Activated naive CD4-positive, alpha-beta T cell treated with anti-CD3 and anti-CD28 coated beads, Interleukin-2, amount 50 U/mL, for 16 hours (primary cell): ENCODE measurements around the gene LRP1.

Experiments
- DNase-seq: peaks from one replicate; pipeline ENCODE4 v3.0.0-alpha.2; 2020

Gene LRP1

GRCh38 chr12:57215668-57216013, 87.4 kb downstream of the LRP1 start:
- no peak for DNase-seq

GRCh38 chr12:57216014-57216911, 88.0 kb downstream of the LRP1 start, which contains the start of gene NXPH4:
Gene NXPH4, plus strand, starts transcription at chr12:57216794. Its CDS starts 176 bp downstream, at chr12:57216970.
- DNase-seq, result peak; percentile 68

- peak; percentile 42 for DNase-seq
Measured at GRCh38 chr12:57216921-57217879, 88.9 kb downstream of the LRP1 start.

GRCh38 chr12:57218030-57218853, 90.0 kb downstream of the LRP1 start:
- DNase-seq, result no peak

- DNase-seq, result no peak
Measured at GRCh38 chr12:57219205-57219992, 91.1 kb downstream of the LRP1 start.

- no peak for DNase-seq
Measured at GRCh38 chr12:57219993-57220754, 91.9 kb downstream of the LRP1 start.

GRCh38 chr12:57220770-57221168, 92.5 kb downstream of the LRP1 start:
- no peak for DNase-seq

- DNase-seq, result no peak
Measured at GRCh38 chr12:57221169-57221917, 93.1 kb downstream of the LRP1 start.

GRCh38 chr12:57222286-57223190, 94.3 kb downstream of the LRP1 start:
- no peak for DNase-seq

- DNase-seq, result no peak
Measured at GRCh38 chr12:57223191-57224165, 95.2 kb downstream of the LRP1 start.

GRCh38 chr12:57224278-57224972, 96.1 kb downstream of the LRP1 start:
- DNase-seq, result no peak

- peak; percentile 67 for DNase-seq
Measured at GRCh38 chr12:57224973-57225679, 96.8 kb downstream of the LRP1 start.

- no peak for DNase-seq
Measured at GRCh38 chr12:57225680-57226210, 97.5 kb downstream of the LRP1 start.

- no peak for DNase-seq
Measured at GRCh38 chr12:57226588-57227314, 98.5 kb downstream of the LRP1 start.

- DNase-seq, result no peak
Measured at GRCh38 chr12:57227315-57228115, 99.2 kb downstream of the LRP1 start.
